H9 (cell line): ENCODE results near the gene SBNO1. TPM values are rescaled to one million over a fixed set of nuclear protein-coding genes. Genes with fewer than 3 reads are reported as not detected.

Experiments used
- DNase-seq: peaks from one replicate; pipeline ENCODE4 v3.0.0-alpha.2; 2017
- H2AFZ ChIP-seq: one replicate; pipeline ENCODE4 v1.6.1; 2013; ENCODE audit warnings: mild to moderate bottlenecking, low read length, control low read depth, moderate library complexity
- H2AK5ac ChIP-seq: 2 replicates; pipeline ENCODE4 v1.6.1; 2013; ENCODE audit warnings: low read length, control low read depth, mixed read lengths; ENCODE audit not compliant: insufficient read length
- H2BK120ac ChIP-seq: one replicate; pipeline ENCODE4 v1.6.1; 2013; ENCODE audit warnings: low read depth, mild to moderate bottlenecking, low read length, control low read depth, inconsistent platforms; ENCODE audit not compliant: poor library complexity, severe bottlenecking
- H2BK12ac ChIP-seq: 2 replicates; pipeline ENCODE4 v1.6.1; 2013; ENCODE audit warnings: low read length, control low read depth, mixed read lengths, low read depth; ENCODE audit not compliant: insufficient read length
- H2BK15ac ChIP-seq: 2 replicates; pipeline ENCODE4 v1.6.1; 2013; ENCODE audit warnings: low read depth, low read length, control low read depth
- H2BK20ac ChIP-seq: one replicate; pipeline ENCODE4 v1.6.1; 2013; ENCODE audit warnings: low read depth, mild to moderate bottlenecking, low read length, control low read depth, inconsistent platforms; ENCODE audit not compliant: poor library complexity, severe bottlenecking
- H2BK5ac ChIP-seq: 2 replicates; pipeline ENCODE4 v1.6.1; 2013; ENCODE audit warnings: low read length, control low read depth, mixed read lengths; ENCODE audit not compliant: insufficient read length
- H3K14ac ChIP-seq: 2 replicates; pipeline ENCODE4 v1.6.1; 2013; ENCODE audit warnings: low read length, control low read depth; ENCODE audit not compliant: insufficient read depth
- H3K18ac ChIP-seq: 2 replicates; pipeline ENCODE4 v1.6.1; 2013; ENCODE audit warnings: low read depth, mild to moderate bottlenecking, mixed read lengths, low read length, control low read depth; ENCODE audit not compliant: insufficient read length
- H3K23ac ChIP-seq: 2 replicates; pipeline ENCODE4 v1.6.1; 2013; ENCODE audit warnings: low read length, control low read depth, mixed read lengths, low read depth; ENCODE audit not compliant: insufficient read length
- H3K23me2 ChIP-seq: 2 replicates; pipeline ENCODE4 v1.6.1; 2013; ENCODE audit warnings: low read depth, mild to moderate bottlenecking, mixed read lengths, low read length, control low read depth; ENCODE audit not compliant: insufficient read length, poor library complexity, severe bottlenecking
- H3K27ac ChIP-seq: 2 replicates; pipeline ENCODE4 v1.5.1; 2013; ENCODE audit warnings: low read length, control low read depth, mixed read lengths, low read depth; ENCODE audit not compliant: insufficient read length
- H3K27me3 ChIP-seq: 2 replicates; pipeline ENCODE4 v1.6.1; 2013; ENCODE audit warnings: low read length, control low read depth, inconsistent platforms; ENCODE audit not compliant: insufficient read depth
- H3K4ac ChIP-seq: 2 replicates; pipeline ENCODE4 v1.6.1; 2013; ENCODE audit warnings: low read depth, mild to moderate bottlenecking, control low read depth, inconsistent platforms, low read length, moderate library complexity
- H3K4me1 ChIP-seq: 2 replicates; pipeline ENCODE4 v1.6.1; 2013; ENCODE audit warnings: low read length, control low read depth, inconsistent platforms; ENCODE audit not compliant: insufficient read depth
- H3K4me2 ChIP-seq: 2 replicates; pipeline ENCODE4 v1.6.1; 2013; ENCODE audit warnings: low read length, control low read depth, mixed read lengths; ENCODE audit not compliant: insufficient read length, insufficient read depth
- H3K56ac ChIP-seq: 2 replicates; pipeline ENCODE4 v1.6.1; 2013; ENCODE audit warnings: low read depth, mild to moderate bottlenecking, mixed read lengths, low read length, control low read depth; ENCODE audit not compliant: insufficient read length
- H3K79me1 ChIP-seq: 2 replicates; pipeline ENCODE4 v1.6.1; 2013; ENCODE audit warnings: low read depth, mild to moderate bottlenecking, moderate library complexity, low read length, control low read depth, inconsistent platforms; ENCODE audit not compliant: insufficient read depth, poor library complexity, severe bottlenecking
- H3K79me2 ChIP-seq: 2 replicates; pipeline ENCODE4 v1.6.1; 2013; ENCODE audit warnings: low read length, control low read depth, inconsistent platforms; ENCODE audit not compliant: insufficient read depth
- H3K9ac ChIP-seq: 2 replicates; pipeline ENCODE4 v1.6.1; 2013; ENCODE audit warnings: low read length, control low read depth, mixed read lengths; ENCODE audit not compliant: insufficient read length; ENCODE audit errors: extremely low read depth
- H3K9me3 ChIP-seq: one replicate; pipeline ENCODE4 v1.6.1; 2013; ENCODE audit warnings: low read depth, low read length, inconsistent platforms; ENCODE audit not compliant: control insufficient read depth
- H3T11ph ChIP-seq: one replicate; pipeline ENCODE4 v1.6.1; 2013; ENCODE audit warnings: mild to moderate bottlenecking, low read length, control low read depth, inconsistent platforms
- H4K20me1 ChIP-seq: one replicate; pipeline ENCODE4 v1.6.1; 2013; ENCODE audit not compliant: control insufficient read depth, insufficient read length, insufficient read depth
- H4K5ac ChIP-seq: 2 replicates; pipeline ENCODE4 v1.6.1; 2013; ENCODE audit warnings: low read depth, mild to moderate bottlenecking, mixed read lengths, low read length, control low read depth; ENCODE audit not compliant: insufficient read length
- H4K8ac ChIP-seq: replicated peaks from 2 replicates; pipeline ENCODE4 v1.6.1; 2013; ENCODE audit warnings: low read length, control low read depth, mixed read lengths, low read depth; ENCODE audit not compliant: insufficient read length
- H4K91ac ChIP-seq: 2 replicates; pipeline ENCODE4 v1.6.1; 2013; ENCODE audit warnings: low read depth, mild to moderate bottlenecking, moderate library complexity, mixed read lengths, low read length, control low read depth; ENCODE audit not compliant: insufficient read length
- H3K27ac Mint-ChIP-seq, 3 experiments: 2 replicates in 2 of 3; 3 replicates in 1 of 3; pipeline ENCODE4 v1.8.0; 2020 to 2021; ENCODE audit warnings: mixed read lengths in 3 of 3, mild to moderate bottlenecking in 1 of 3, moderate library complexity in 1 of 3
- H3K27me3 Mint-ChIP-seq: 2 replicates; pipeline ENCODE4 v1.8.0; 2021; ENCODE audit warnings: low read depth, mild to moderate bottlenecking, moderate library complexity, mixed read lengths
- H3K36me3 Mint-ChIP-seq, 3 experiments: 2 replicates in 2 of 3; 3 replicates in 1 of 3; pipeline ENCODE4 v1.8.0; 2020 to 2021; ENCODE audit warnings: low read depth in 3 of 3, mixed read lengths in 3 of 3; ENCODE audit not compliant: insufficient read depth in 1 of 3
- H3K4me1 Mint-ChIP-seq, 2 experiments: 2 replicates each; pipeline ENCODE4 v1.8.0; 2020; ENCODE audit warnings: mixed read lengths in 2 of 2
- H3K4me3 Mint-ChIP-seq, 2 experiments: 2 replicates in 1 of 2; 3 replicates in 1 of 2; pipeline ENCODE4 v1.8.0; 2020 to 2021; ENCODE audit warnings: mild to moderate bottlenecking in 2 of 2, mixed read lengths in 2 of 2, moderate library complexity in 1 of 2
- H3K9me3 Mint-ChIP-seq, 2 experiments: 2 replicates in 1 of 2; 3 replicates in 1 of 2; pipeline ENCODE4 v1.8.0; 2020; ENCODE audit warnings: mild to moderate bottlenecking in 2 of 2, mixed read lengths in 2 of 2, moderate library complexity in 1 of 2
- CTCF ChIP-seq: fragments of 200-600 bp; sonication (generic); conservative IDR thresholded peaks from 3 replicates; pipeline ENCODE4 v1.8.0; 2021; ENCODE audit warnings: antibody characterized with exemption, mild to moderate bottlenecking
- WGBS: extraction: QIAGEN DNeasy Blood & Tissue Kit; methylation state at CpG from one replicate; pipeline ENCODE4 v1.1.7; 2013; ENCODE audit warnings: missing lambda C conversion rate, low lambda C conversion rate, mixed read lengths; ENCODE audit not compliant: insufficient read length; ENCODE audit errors: extremely low coverage; 5-methylcytosine and 5-hydroxymethylcytosine counted together
- total RNA-seq: library from RNA; stranded (reverse); gene quantifications from 2 replicates; pipeline ENCODE4 v1.2.1, GENCODE V29; 2021

Gene SBNO1
- total RNA-seq, 1 experiment from 2014 or later: 47.5 TPM

- no peak for DNase-seq
- Mint-ChIP-seq H3K4me1 (peaks cover 3% of the 10 kb centered on the region in 2 experiments), H3K27me3 (peaks cover 74% of the 10 kb centered on the region), H3K9me3 (no peaks in the 10 kb centered on the region; a peak in 1 of 5 replicates), H3K4me3 (no peak overlapping the region), H3K27ac (no peak overlapping the region), H3K36me3 (peaks cover 17 to 75% (median 46%) of the 10 kb centered on the region in 3 experiments)
- H4K5ac ChIP-seq: no peak overlapping the region
- no peak overlapping the region for H3K27ac ChIP-seq
- no peak overlapping the region for H2BK12ac ChIP-seq
- no peaks in the 10 kb centered on the region for H4K20me1 ChIP-seq
- no peaks in the 10 kb centered on the region for H3K4me1 ChIP-seq
- H3K23me2 ChIP-seq: no peaks in the 10 kb centered on the region
- no peak overlapping the region for H3T11ph ChIP-seq
- no peak overlapping the region for H3K14ac ChIP-seq
- TF ChIP-seq CTCF: no peak
- H3K27me3 ChIP-seq: no peaks in the 10 kb centered on the region; the same call in 1 of the 2 replicates
- no peak overlapping the region for H2BK15ac ChIP-seq
- H3K23ac ChIP-seq: no peak overlapping the region
- H3K56ac ChIP-seq: no peak overlapping the region
- no peak overlapping the region for H4K8ac ChIP-seq
- no peak overlapping the region for H3K18ac ChIP-seq
- no peak overlapping the region for H2BK5ac ChIP-seq
- no peak overlapping the region for H4K91ac ChIP-seq
- no peak overlapping the region for H2BK120ac ChIP-seq
- H2AK5ac ChIP-seq: no peak overlapping the region
- no peak overlapping the region for H2AFZ ChIP-seq
- WGBS: no CpG with 5 or more reads among the region's 5 CpGs
- H3K4ac ChIP-seq: no peak overlapping the region
- no peaks in the 10 kb centered on the region for H3K9me3 ChIP-seq
- H3K79me2 ChIP-seq: no peaks in the 10 kb centered on the region
- H3K79me1 ChIP-seq: no peaks in the 10 kb centered on the region
- H3K9ac ChIP-seq: no peak overlapping the region
- H2BK20ac ChIP-seq: no peak overlapping the region
- H3K4me2 ChIP-seq: no peak overlapping the region
Measured at GRCh38 chr12:123395236-123395635, 30.6 kb upstream of the SBNO1 start.
